NCI-H128 (cell line): ENCODE results near the gene LCOR.

Experiments
- DNase-seq: peaks from one replicate; lab custom pipeline; 2025; ENCODE audit not compliant: unreplicated experiment; lab: John Stamatoyannopoulos, UW

LCOR gene

GRCh38 chr10:97007417-97007816, 175.3 kb downstream of the LCOR start:
- no peak for DNase-seq

GRCh38 chr10:97010695-97011206, 178.7 kb downstream of the LCOR start:
- no peak for DNase-seq

- no peak for DNase-seq
These were observed 179.3 kb downstream of the LCOR start for GRCh38 chr10:97011397-97011796.

- DNase-seq: no peak
These were observed 180.4 kb downstream of the LCOR start for GRCh38 chr10:97012470-97012869.

- no peak for DNase-seq
These were observed 181.5 kb downstream of the LCOR start for GRCh38 chr10:97013568-97013967.

- no peak for DNase-seq
These were observed 181.9 kb downstream of the LCOR start for GRCh38 chr10:97013983-97014382.

- DNase-seq: no peak
These were observed 183.1 kb downstream of the LCOR start for GRCh38 chr10:97015240-97015639.

- no peak for DNase-seq
These were observed 184.8 kb downstream of the LCOR start for GRCh38 chr10:97016728-97017473.

GRCh38 chr10:97017474-97017903, 185.4 kb downstream of the LCOR start:
- no peak for DNase-seq

- no peak for DNase-seq
These were observed 186.4 kb downstream of the LCOR start for GRCh38 chr10:97018251-97019212.

- no peak for DNase-seq
These were observed 187.2 kb downstream of the LCOR start for GRCh38 chr10:97019213-97019844.

- no peak for DNase-seq
These were observed 188.6 kb downstream of the LCOR start for GRCh38 chr10:97020452-97021400.

- DNase-seq: no peak
These were observed 190.5 kb downstream of the LCOR start for GRCh38 chr10:97022616-97023015.

- no peak for DNase-seq
These were observed 191.5 kb downstream of the LCOR start for GRCh38 chr10:97023401-97024167.

- no peak for DNase-seq
These were observed 192.3 kb downstream of the LCOR start for GRCh38 chr10:97024168-97025073.

- no peak for DNase-seq
These were observed 193.6 kb downstream of the LCOR start for GRCh38 chr10:97025613-97026242.

- no peak for DNase-seq
These were observed 196.2 kb downstream of the LCOR start for GRCh38 chr10:97028126-97028831.
